ENCODE measurements around the gene CPED1. TPM values are rescaled to one million over a fixed set of nuclear protein-coding genes. Genes with fewer than 3 reads are reported as not detected.

Gene CPED1
- total and polyA plus RNA-seq, 2 experiments from 2014 or later = 0.17 to 0.47 TPM

GRCh38 chr7:121133444-121133843 is 144.9 kb downstream of the CPED1 start:
- TF ChIP-seq CTCF (conservative IDR thresholded peaks at IDR 0.05; ENCODE audit: low read depth in 2 of 2) = no peak
- TF ChIP-seq ZNF114 (CRISPR knock-in tag; IDR thresholded peaks at IDR 0.05) = no peak
- TF ChIP-seq, protein P1, sequence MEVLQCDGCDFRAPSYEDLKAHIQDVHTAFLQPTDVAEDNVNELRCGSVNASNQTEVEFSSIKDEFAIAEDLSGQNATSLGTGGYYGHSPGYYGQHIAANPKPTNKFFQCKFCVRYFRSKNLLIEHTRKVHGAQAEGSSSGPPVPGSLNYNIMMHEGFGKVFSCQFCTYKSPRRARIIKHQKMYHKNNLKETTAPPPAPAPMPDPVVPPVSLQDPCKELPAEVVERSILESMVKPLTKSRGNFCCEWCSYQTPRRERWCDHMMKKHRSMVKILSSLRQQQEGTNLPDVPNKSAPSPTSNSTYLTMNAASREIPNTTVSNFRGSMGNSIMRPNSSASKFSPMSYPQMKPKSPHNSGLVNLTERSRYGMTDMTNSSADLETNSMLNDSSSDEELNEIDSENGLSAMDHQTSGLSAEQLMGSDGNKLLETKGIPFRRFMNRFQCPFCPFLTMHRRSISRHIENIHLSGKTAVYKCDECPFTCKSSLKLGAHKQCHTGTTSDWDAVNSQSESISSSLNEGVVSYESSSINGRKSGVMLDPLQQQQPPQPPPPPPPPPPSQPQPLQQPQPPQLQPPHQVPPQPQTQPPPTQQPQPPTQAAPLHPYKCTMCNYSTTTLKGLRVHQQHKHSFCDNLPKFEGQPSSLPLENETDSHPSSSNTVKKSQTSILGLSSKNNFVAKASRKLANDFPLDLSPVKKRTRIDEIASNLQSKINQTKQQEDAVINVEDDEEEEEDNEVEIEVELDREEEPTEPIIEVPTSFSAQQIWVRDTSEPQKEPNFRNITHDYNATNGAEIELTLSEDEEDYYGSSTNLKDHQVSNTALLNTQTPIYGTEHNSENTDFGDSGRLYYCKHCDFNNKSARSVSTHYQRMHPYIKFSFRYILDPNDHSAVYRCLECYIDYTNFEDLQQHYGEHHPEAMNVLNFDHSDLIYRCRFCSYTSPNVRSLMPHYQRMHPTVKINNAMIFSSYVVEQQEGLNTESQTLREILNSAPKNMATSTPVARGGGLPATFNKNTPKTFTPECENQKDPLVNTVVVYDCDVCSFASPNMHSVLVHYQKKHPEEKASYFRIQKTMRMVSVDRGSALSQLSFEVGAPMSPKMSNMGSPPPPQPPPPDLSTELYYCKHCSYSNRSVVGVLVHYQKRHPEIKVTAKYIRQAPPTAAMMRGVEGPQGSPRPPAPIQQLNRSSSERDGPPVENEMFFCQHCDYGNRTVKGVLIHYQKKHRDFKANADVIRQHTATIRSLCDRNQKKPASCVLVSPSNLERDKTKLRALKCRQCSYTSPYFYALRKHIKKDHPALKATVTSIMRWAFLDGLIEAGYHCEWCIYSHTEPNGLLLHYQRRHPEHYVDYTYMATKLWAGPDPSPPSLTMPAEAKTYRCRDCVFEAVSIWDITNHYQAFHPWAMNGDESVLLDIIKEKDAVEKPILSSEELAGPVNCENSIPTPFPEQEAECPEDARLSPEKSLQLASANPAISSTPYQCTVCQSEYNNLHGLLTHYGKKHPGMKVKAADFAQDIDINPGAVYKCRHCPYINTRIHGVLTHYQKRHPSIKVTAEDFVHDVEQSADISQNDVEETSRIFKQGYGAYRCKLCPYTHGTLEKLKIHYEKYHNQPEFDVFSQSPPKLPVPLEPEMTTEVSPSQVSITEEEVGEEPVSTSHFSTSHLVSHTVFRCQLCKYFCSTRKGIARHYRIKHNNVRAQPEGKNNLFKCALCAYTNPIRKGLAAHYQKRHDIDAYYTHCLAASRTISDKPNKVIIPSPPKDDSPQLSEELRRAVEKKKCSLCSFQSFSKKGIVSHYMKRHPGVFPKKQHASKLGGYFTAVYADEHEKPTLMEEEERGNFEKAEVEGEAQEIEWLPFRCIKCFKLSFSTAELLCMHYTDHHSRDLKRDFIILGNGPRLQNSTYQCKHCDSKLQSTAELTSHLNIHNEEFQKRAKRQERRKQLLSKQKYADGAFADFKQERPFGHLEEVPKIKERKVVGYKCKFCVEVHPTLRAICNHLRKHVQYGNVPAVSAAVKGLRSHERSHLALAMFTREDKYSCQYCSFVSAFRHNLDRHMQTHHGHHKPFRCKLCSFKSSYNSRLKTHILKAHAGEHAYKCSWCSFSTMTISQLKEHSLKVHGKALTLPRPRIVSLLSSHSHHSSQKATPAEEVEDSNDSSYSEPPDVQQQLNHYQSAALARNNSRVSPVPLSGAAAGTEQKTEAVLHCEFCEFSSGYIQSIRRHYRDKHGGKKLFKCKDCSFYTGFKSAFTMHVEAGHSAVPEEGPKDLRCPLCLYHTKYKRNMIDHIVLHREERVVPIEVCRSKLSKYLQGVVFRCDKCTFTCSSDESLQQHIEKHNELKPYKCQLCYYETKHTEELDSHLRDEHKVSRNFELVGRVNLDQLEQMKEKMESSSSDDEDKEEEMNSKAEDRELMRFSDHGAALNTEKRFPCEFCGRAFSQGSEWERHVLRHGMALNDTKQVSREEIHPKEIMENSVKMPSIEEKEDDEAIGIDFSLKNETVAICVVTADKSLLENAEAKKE (CRISPR knock-in tag; IDR thresholded peaks at IDR 0.05) = no peak
- TF ChIP-seq, protein P2, sequence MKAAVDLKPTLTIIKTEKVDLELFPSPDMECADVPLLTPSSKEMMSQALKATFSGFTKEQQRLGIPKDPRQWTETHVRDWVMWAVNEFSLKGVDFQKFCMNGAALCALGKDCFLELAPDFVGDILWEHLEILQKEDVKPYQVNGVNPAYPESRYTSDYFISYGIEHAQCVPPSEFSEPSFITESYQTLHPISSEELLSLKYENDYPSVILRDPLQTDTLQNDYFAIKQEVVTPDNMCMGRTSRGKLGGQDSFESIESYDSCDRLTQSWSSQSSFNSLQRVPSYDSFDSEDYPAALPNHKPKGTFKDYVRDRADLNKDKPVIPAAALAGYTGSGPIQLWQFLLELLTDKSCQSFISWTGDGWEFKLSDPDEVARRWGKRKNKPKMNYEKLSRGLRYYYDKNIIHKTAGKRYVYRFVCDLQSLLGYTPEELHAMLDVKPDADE (IDR thresholded peaks at IDR 0.05) = no peak
- no peak for TF ChIP-seq POLR2AphosphoS5 (IDR thresholded peaks at IDR 0.05; ENCODE audit: low read depth)
- TF ChIP-seq REST (IDR thresholded peaks at IDR 0.05; ENCODE audit: unreplicated experiment) = no peak
- no peak for TF ChIP-seq ZNF331 (CRISPR knock-in tag; IDR thresholded peaks at IDR 0.05; ENCODE audit: low read depth)
- TF ChIP-seq EZH2phosphoT487 (IDR thresholded peaks at IDR 0.05; ENCODE audit: unreplicated experiment) = no peak
- no peak for TF ChIP-seq CREB1 (CRISPR knock-in tag; IDR thresholded peaks at IDR 0.05; ENCODE audit: low read depth)
- no peak for TF ChIP-seq JUNB (IDR thresholded peaks at IDR 0.05; ENCODE audit: unreplicated experiment)
- no peak for TF ChIP-seq NANOG (IDR thresholded peaks at IDR 0.05; ENCODE audit: borderline replicate concordance)
- TF ChIP-seq STAT1 (IDR thresholded peaks at IDR 0.05; ENCODE audit: unreplicated experiment) = no peak
- no peak for TF ChIP-seq EZH2 (IDR thresholded peaks at IDR 0.05; ENCODE audit: low read depth, unreplicated experiment)
- Mint-ChIP-seq H3K9me3 (no peaks in the 10 kb centered on the region), H3K27me3 (ENCODE audit: insufficient read depth, low read depth, poor library complexity) (peaks cover 2% of the 10 kb centered on the region), H3K27ac (no peak overlapping the region), H3K36me3 (ENCODE audit: low read depth) (no peaks in the 10 kb centered on the region), H3K4me3 (no peak overlapping the region), H3K4me1 (peaks cover 3% of the 10 kb centered on the region; the same call in 1 of the 3 replicates)
- no peak overlapping the region for H3K4me3 ChIP-seq
- ATAC-seq (no peak), DNase-seq (ENCODE audit: low spot score) (no peak)
- H3K79me2 ChIP-seq (replicated peaks; ENCODE audit: insufficient read depth) = no peaks in the 10 kb centered on the region
- H3K9me2 ChIP-seq (ENCODE audit: insufficient read depth) = no peaks in the 10 kb centered on the region
- H3K27ac ChIP-seq (ENCODE audit: low read depth) = no peak overlapping the region
- no peaks in the 10 kb centered on the region for H3K36me3 ChIP-seq (ENCODE audit: insufficient read depth)
- no peaks in the 10 kb centered on the region for H3F3A ChIP-seq (replicated peaks; ENCODE audit: low read depth)
- no peaks in the 10 kb centered on the region for H4K20me1 ChIP-seq (replicated peaks; ENCODE audit: insufficient read depth)
- no peak overlapping the region for H3K4me2 ChIP-seq
- H3K4me1 ChIP-seq (ENCODE audit: insufficient read depth) = no peaks in the 10 kb centered on the region
- no peak overlapping the region for H2AFZ ChIP-seq
- no peaks in the 10 kb centered on the region for H3K27me3 ChIP-seq (ENCODE audit: insufficient read depth)

Measured in GM23338 (cell line).